ENCODE data around the gene LRP5. TPM values are rescaled to one million over a fixed set of nuclear protein-coding genes. Genes with fewer than 3 reads are reported as not detected.

The LRP5 gene
- polyA plus RNA-seq, 3 donors = 0.23 to 0.29 TPM; not detected in 1

DNA sequence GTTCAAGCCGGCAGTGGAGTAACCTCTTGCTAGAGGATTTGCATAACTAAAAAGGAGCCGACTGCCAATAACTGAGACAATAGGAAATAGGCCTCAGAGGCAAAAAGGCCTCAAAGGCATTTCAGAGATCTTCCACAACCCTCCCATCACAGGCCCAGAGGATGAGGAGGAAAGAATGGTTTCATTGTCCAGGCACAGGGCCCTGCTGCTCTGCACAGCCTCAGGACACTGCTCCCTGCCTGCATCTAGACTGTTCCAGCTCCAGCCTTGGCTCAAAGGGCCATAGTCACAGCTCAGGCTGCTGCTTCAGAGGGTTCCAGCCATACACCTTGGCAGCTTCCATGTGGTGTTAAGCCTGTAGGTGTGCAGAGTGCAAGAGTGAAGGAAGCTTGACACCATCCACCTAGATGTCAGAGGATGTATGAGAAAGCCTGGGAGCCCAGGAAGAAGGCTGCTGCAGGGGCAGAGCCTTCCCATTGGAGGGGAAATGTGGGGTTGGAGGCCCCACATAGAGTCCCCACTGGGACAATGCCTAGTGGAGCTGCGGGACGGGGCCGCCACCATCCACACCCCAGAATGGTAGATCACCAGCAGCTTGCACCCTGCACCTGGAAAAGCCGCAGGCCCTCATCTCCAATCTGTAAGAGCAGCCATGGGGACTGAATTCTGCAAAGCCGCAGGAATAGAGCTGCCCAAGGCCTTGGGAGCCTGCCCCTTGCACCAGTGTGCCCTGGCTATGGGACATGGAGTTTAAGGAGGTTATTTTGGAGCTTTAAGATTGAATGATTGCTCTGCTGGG lies 8.2 kb upstream of the LRP5 start:
- H3K4me3 Mint-ChIP-seq = no peak overlapping the region
- peak overlapping the region in 2 of 7 donors; percentile 3 to 73 for H3K27ac Mint-ChIP-seq
- no peak for DNase-seq
- H3K9me3 Mint-ChIP-seq = peaks cover 0 to 6% (median 0%) of the 10 kb centered on the region in 7 donors
- Histone ChIP-seq H3K79me2 (ENCODE audit: insufficient read depth, low read length) (no peaks in the 10 kb centered on the region), H4K20me1 (ENCODE audit: insufficient read depth, low read length) (no peaks in the 10 kb centered on the region), H3K36me3 (replicated peaks in 1 of 2; ENCODE audit: control insufficient read depth in 1 of 2, insufficient read depth in 2 of 2, low read length in 2 of 2) (no peaks in the 10 kb centered on the region), H3K9me3 (replicated peaks in 1 of 2; ENCODE audit: control insufficient read depth in 1 of 2, insufficient read depth in 1 of 2, low read length in 2 of 2) (no peaks in the 10 kb centered on the region), H3K9ac (ENCODE audit: insufficient read depth, low read length, poor library complexity, severe bottlenecking) (no peak overlapping the region), H3K4me2 (replicated peaks; ENCODE audit: extremely low read depth, low read length, poor library complexity, severe bottlenecking) (no peak overlapping the region), H2AFZ (ENCODE audit: insufficient read depth, low read depth, low read length, poor library complexity, severe bottlenecking) (no peak overlapping the region), H3K4me1 (ENCODE audit: control insufficient read depth in 1 of 2, insufficient read depth in 2 of 2, low read length in 2 of 2) (peaks cover 19 to 20% of the 10 kb centered on the region in 2 donors), H3K27ac (ENCODE audit: low read depth in 1 of 2, low read length in 2 of 2) (peak overlapping the region in 1 of 2 donors; percentile 15), H3K4me3 (replicated peaks in 1 of 3; ENCODE audit: low read depth in 2 of 3, low read length in 3 of 3) (no peak overlapping the region), H3K27me3 (ENCODE audit: control insufficient read depth in 2 of 2, insufficient read depth in 2 of 2, low read length in 2 of 2) (no peaks in the 10 kb centered on the region)
- H3K36me3 Mint-ChIP-seq = no peaks in the 10 kb centered on the region
- intact Hi-C loops (cut with micrococcal nuclease) = no loop called here
- peaks cover 23% of the 10 kb centered on the region for H3K4me1 Mint-ChIP-seq
- TF ChIP-seq, protein P1, sequence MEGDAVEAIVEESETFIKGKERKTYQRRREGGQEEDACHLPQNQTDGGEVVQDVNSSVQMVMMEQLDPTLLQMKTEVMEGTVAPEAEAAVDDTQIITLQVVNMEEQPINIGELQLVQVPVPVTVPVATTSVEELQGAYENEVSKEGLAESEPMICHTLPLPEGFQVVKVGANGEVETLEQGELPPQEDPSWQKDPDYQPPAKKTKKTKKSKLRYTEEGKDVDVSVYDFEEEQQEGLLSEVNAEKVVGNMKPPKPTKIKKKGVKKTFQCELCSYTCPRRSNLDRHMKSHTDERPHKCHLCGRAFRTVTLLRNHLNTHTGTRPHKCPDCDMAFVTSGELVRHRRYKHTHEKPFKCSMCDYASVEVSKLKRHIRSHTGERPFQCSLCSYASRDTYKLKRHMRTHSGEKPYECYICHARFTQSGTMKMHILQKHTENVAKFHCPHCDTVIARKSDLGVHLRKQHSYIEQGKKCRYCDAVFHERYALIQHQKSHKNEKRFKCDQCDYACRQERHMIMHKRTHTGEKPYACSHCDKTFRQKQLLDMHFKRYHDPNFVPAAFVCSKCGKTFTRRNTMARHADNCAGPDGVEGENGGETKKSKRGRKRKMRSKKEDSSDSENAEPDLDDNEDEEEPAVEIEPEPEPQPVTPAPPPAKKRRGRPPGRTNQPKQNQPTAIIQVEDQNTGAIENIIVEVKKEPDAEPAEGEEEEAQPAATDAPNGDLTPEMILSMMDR (IDR thresholded peaks at IDR 0.05) = no peak
- 97% methylated on average over 4 of the region's 7 CpGs for WGBS (ENCODE audit: insufficient coverage)
- H3K27me3 Mint-ChIP-seq (ENCODE audit: low read depth in 3 of 3) = peaks cover 0 to 5% (median 2%) of the 10 kb centered on the region in 3 donors

DNA sequence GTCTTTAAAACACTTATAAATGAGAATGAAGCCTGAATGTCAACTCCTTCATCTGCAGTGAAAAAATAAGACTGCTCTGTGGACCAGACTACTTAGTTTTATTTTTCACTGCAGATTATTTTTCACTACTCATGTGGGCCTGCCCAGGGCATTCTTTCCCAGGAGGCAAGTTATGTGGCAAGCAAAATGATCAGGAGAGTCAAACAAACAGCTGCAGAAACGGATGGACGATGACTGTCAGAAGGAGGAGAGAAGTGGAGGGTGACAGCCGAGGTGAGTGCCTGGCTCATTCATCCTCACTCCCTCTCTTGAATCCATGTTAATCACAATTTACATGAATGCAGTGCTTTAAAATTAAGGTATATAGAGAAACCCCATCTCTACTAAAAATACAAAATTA lies 5.8 kb upstream of the LRP5 start:
- H3K79me2 ChIP-seq (ENCODE audit: insufficient read depth, low read length) = no peaks in the 10 kb centered on the region
- no peak overlapping the region for H2AFZ ChIP-seq (ENCODE audit: insufficient read depth, low read depth, low read length, poor library complexity, severe bottlenecking)
- Mint-ChIP-seq H3K27ac (no peak overlapping the region), H3K4me1 (peaks cover 33% of the 10 kb centered on the region), H3K4me3 (no peak overlapping the region), H3K9me3 (peaks cover 0 to 11% (median 3%) of the 10 kb centered on the region in 7 donors), H3K36me3 (peaks cover 0 to 5% of the 10 kb centered on the region in 2 donors), H3K27me3 (ENCODE audit: low read depth in 3 of 3) (peaks cover 12 to 23% (median 17%) of the 10 kb centered on the region in 3 donors)
- H3K9ac ChIP-seq (ENCODE audit: insufficient read depth, low read length, poor library complexity, severe bottlenecking) = no peak overlapping the region
- intact Hi-C loops (cut with micrococcal nuclease) = no loop called here
- no peaks in the 10 kb centered on the region for H3K9me3 ChIP-seq (replicated peaks in 1 of 2; ENCODE audit: control insufficient read depth in 1 of 2, insufficient read depth in 1 of 2, low read length in 2 of 2)
- H3K27me3 ChIP-seq (ENCODE audit: control insufficient read depth in 2 of 2, insufficient read depth in 2 of 2, low read length in 2 of 2) = peaks cover 2 to 7% of the 10 kb centered on the region in 2 donors
- TF ChIP-seq, protein P1 (IDR thresholded peaks at IDR 0.05) = no peak
- H3K4me3 ChIP-seq (replicated peaks in 1 of 3; ENCODE audit: low read depth in 2 of 3, low read length in 3 of 3) = no peak overlapping the region
- no peak overlapping the region for H3K4me2 ChIP-seq (replicated peaks; ENCODE audit: extremely low read depth, low read length, poor library complexity, severe bottlenecking)
- no CpG with 5 or more reads among the region's 3 CpGs for WGBS (ENCODE audit: insufficient coverage)
- no peaks in the 10 kb centered on the region for H3K36me3 ChIP-seq (replicated peaks in 1 of 2; ENCODE audit: control insufficient read depth in 1 of 2, insufficient read depth in 2 of 2, low read length in 2 of 2)
- no peak overlapping the region for H3K27ac ChIP-seq (ENCODE audit: low read depth in 1 of 2, low read length in 2 of 2)
- DNase-seq = no peak
- H4K20me1 ChIP-seq (ENCODE audit: insufficient read depth, low read length) = no peaks in the 10 kb centered on the region
- peaks cover 19 to 20% of the 10 kb centered on the region in 2 donors for H3K4me1 ChIP-seq (ENCODE audit: control insufficient read depth in 1 of 2, insufficient read depth in 2 of 2, low read length in 2 of 2)

Data from CD14-positive monocyte (primary cell).